Keratinocyte (primary cell): ENCODE data around the gene ITGB2. TPM values are rescaled to one million over a fixed set of nuclear protein-coding genes. Genes with fewer than 3 reads are reported as not detected.
A peak's percentile ranks its signal among the peaks of the same experiment; 100 is the strongest.

Experiments
- DNase-seq: peaks from one replicate; pipeline ENCODE4 v3.0.0-alpha.2; 2011; ENCODE audit warnings: low read depth, missing footprints, low spot score
- FAIRE-seq: peaks from 2 replicates; lab custom pipeline; 2011; peaks lifted over from hg19 to GRCh38; lab: Jason Lieb, UNC
- H2AFZ ChIP-seq: 2 replicates; pipeline ENCODE4 v1.6.0; 2012; ENCODE audit warnings: low read length, control low read depth, inconsistent platforms; ENCODE audit not compliant: control insufficient read depth
- H3K27ac ChIP-seq: 2 replicates; pipeline ENCODE4 v1.5.1; 2011; ENCODE audit warnings: low read length; ENCODE audit not compliant: control insufficient read depth, insufficient read depth
- H3K27me3 ChIP-seq: 3 replicates; pipeline ENCODE4 v1.6.0; 2011; ENCODE audit warnings: low read length; ENCODE audit not compliant: control insufficient read depth, insufficient read depth; ENCODE audit errors: extremely low read depth
- H3K36me3 ChIP-seq, 2 experiments: 2 replicates in 1 of 2; 3 replicates in 1 of 2; pipeline ENCODE4 v1.5.1; 2011; ENCODE audit warnings: low read length in 2 of 2, mild to moderate bottlenecking in 1 of 2; ENCODE audit not compliant: control insufficient read depth in 2 of 2, insufficient read depth in 2 of 2; ENCODE audit errors: extremely low read depth in 1 of 2
- H3K4me1 ChIP-seq: 3 replicates; pipeline ENCODE4 v1.5.1; 2011; ENCODE audit warnings: low read length; ENCODE audit not compliant: control insufficient read depth, insufficient read depth; ENCODE audit errors: extremely low read depth
- H3K4me2 ChIP-seq: 3 replicates; pipeline ENCODE4 v1.6.0; 2011; ENCODE audit warnings: low read depth, low read length; ENCODE audit not compliant: control insufficient read depth, insufficient read depth; ENCODE audit errors: extremely low read depth
- H3K4me3 ChIP-seq, 3 experiments: fragments of 200-600 bp in 1 of 3; sonication (generic) in 1 of 3; 2 replicates in 2 of 3; 3 replicates in 1 of 3; pipeline ENCODE4 v1.5.1; 2011 to 2016; ENCODE audit warnings: low read length in 3 of 3, mild to moderate bottlenecking in 3 of 3, control low read depth in 2 of 3, inconsistent platforms in 1 of 3, low read depth in 1 of 3, mixed read lengths in 1 of 3, mixed run types in 1 of 3, moderate library complexity in 1 of 3; ENCODE audit not compliant: control insufficient read depth in 2 of 3, insufficient read depth in 2 of 3; ENCODE audit errors: extremely low read depth in 1 of 3
- H3K79me2 ChIP-seq: 2 replicates; pipeline ENCODE4 v1.6.0; 2012; ENCODE audit warnings: low read length; ENCODE audit not compliant: control insufficient read depth, insufficient read depth
- H3K9ac ChIP-seq: 3 replicates; pipeline ENCODE4 v1.6.0; 2011; ENCODE audit warnings: low read length; ENCODE audit not compliant: control insufficient read depth, insufficient read depth; ENCODE audit errors: extremely low read depth
- H3K9me1 ChIP-seq: 3 replicates; pipeline ENCODE4 v1.6.0; 2011; ENCODE audit warnings: low read length; ENCODE audit not compliant: control insufficient read depth, insufficient read depth; ENCODE audit errors: extremely low read depth
- H3K9me3 ChIP-seq: 2 replicates; pipeline ENCODE4 v1.5.1; 2012; ENCODE audit warnings: low read depth, low read length; ENCODE audit not compliant: control insufficient read depth
- H4K20me1 ChIP-seq: 3 replicates; pipeline ENCODE4 v1.6.0; 2011; ENCODE audit warnings: low read length; ENCODE audit not compliant: control insufficient read depth, insufficient read depth; ENCODE audit errors: extremely low read depth
- EZH2 ChIP-seq: IDR thresholded peaks from one replicate; pipeline ENCODE4 v1.6.1; 2012; ENCODE audit warnings: inconsistent platforms, mild to moderate bottlenecking, low read length, moderate library complexity
- dilution Hi-C: fragments of 300-500 bp; cut with MboI; formaldehyde crosslinking; loops from one replicate; pipeline ENCODE4 v1.7.0; 2020; ENCODE audit warnings: low sequenced_read_pairs; ENCODE audit not compliant: extremely low pct_ligation_motif_present
- polyA plus RNA-seq, 5 experiments: library from polyadenylated mRNA; depleted of rRNA in 3 of 5; stranded (reverse) in 3 of 5; stranded (forward) in 1 of 5; unstranded in 1 of 5; fragments of >200 nt; gene quantifications; 1 replicate in 1 of 5; 2 replicates in 3 of 5; 3 replicates in 1 of 5; pipeline versions ENCODE4 v1.2.1 to v1.2.3, GENCODE V29; 2011 to 2012; ENCODE audit warnings: missing spikeins in 2 of 5, low read depth in 1 of 5, low replicate concordance in 1 of 5
- TF ChIP-seq, protein P1 (sequence below), 3 experiments: IDR thresholded peaks in 1 of 3; conservative IDR thresholded peaks in 1 of 3; optimal IDR thresholded peaks in 1 of 3; 2 replicates in 2 of 3; 3 replicates in 1 of 3; pipeline versions ENCODE3 to v1.5.1; 2011; ENCODE audit warnings: low read length in 3 of 3, mild to moderate bottlenecking in 3 of 3, moderate library complexity in 2 of 3, control low read depth in 1 of 3, inconsistent platforms in 1 of 3; ENCODE audit not compliant: insufficient read depth in 2 of 3; ENCODE audit errors: extremely low read depth in 1 of 3

ITGB2 gene
- polyA plus RNA-seq, 1 donor (not counting 4 experiments of a cell fraction or from before 2014, with no cell fraction given) = 0.55 TPM

- no peaks in the 10 kb centered on the region for H3K9me3 ChIP-seq
- FAIRE-seq (peak; percentile 94), DNase-seq (peak; percentile 56)
- no peaks in the 10 kb centered on the region for H3K79me2 ChIP-seq
- H3K27ac ChIP-seq = peak overlapping the region; percentile 36
- peak overlapping the region; percentile 19 for H3K9ac ChIP-seq
- no peak overlapping the region for H2AFZ ChIP-seq
- no peaks in the 10 kb centered on the region for H4K20me1 ChIP-seq
- no peaks in the 10 kb centered on the region for H3K36me3 ChIP-seq
- H3K27me3 ChIP-seq = peaks cover 12% of the 10 kb centered on the region
- dilution Hi-C loops = no loop called here
- H3K4me2 ChIP-seq = peak overlapping the region; percentile 44
- peaks cover 28% of the 10 kb centered on the region for H3K4me1 ChIP-seq
- H3K9me1 ChIP-seq = no peaks in the 10 kb centered on the region
- TF ChIP-seq, protein P1, sequence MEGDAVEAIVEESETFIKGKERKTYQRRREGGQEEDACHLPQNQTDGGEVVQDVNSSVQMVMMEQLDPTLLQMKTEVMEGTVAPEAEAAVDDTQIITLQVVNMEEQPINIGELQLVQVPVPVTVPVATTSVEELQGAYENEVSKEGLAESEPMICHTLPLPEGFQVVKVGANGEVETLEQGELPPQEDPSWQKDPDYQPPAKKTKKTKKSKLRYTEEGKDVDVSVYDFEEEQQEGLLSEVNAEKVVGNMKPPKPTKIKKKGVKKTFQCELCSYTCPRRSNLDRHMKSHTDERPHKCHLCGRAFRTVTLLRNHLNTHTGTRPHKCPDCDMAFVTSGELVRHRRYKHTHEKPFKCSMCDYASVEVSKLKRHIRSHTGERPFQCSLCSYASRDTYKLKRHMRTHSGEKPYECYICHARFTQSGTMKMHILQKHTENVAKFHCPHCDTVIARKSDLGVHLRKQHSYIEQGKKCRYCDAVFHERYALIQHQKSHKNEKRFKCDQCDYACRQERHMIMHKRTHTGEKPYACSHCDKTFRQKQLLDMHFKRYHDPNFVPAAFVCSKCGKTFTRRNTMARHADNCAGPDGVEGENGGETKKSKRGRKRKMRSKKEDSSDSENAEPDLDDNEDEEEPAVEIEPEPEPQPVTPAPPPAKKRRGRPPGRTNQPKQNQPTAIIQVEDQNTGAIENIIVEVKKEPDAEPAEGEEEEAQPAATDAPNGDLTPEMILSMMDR (optimal IDR thresholded peaks at IDR 0.05 in 1 of 3, IDR thresholded peaks at IDR 0.05 in 1 of 3, conservative IDR thresholded peaks at IDR 0.05 in 1 of 3; ENCODE audit: extremely low read depth in 1 of 3, insufficient read depth in 2 of 3, low read length in 3 of 3) = no peak
- no peak for TF ChIP-seq EZH2
- no peak overlapping the region for H3K4me3 ChIP-seq
Measured at GRCh38 chr21:44916965-44917364, 3.7 kb downstream of the ITGB2 start.

- TF ChIP-seq, protein P1 (optimal IDR thresholded peaks at IDR 0.05 in 1 of 3, IDR thresholded peaks at IDR 0.05 in 1 of 3, conservative IDR thresholded peaks at IDR 0.05 in 1 of 3; ENCODE audit: extremely low read depth in 1 of 3, insufficient read depth in 2 of 3, low read length in 3 of 3) = no peak
- no peak for TF ChIP-seq EZH2
- Histone ChIP-seq H3K27me3 (peaks cover 7% of the 10 kb centered on the region), H3K4me2 (no peak overlapping the region), H3K9ac (no peak overlapping the region), H3K9me3 (no peaks in the 10 kb centered on the region), H3K36me3 (no peaks in the 10 kb centered on the region), H4K20me1 (no peaks in the 10 kb centered on the region), H2AFZ (no peak overlapping the region), H3K27ac (no peak overlapping the region), H3K4me1 (peaks cover 39% of the 10 kb centered on the region), H3K9me1 (no peaks in the 10 kb centered on the region), H3K4me3 (no peak overlapping the region), H3K79me2 (no peaks in the 10 kb centered on the region)
- DNase-seq (no peak), FAIRE-seq (no peak)
- dilution Hi-C loops = no loop called here
Measured at GRCh38 chr21:44914176-44914874, 6.4 kb downstream of the ITGB2 start.
